Tibial nerve (tissue), 4 donors: ENCODE results near the gene NDUFAF2. TPM values are rescaled to one million over a fixed set of nuclear protein-coding genes. Genes with fewer than 3 reads are reported as not detected.

Experiments used
- DNase-seq, 2 donors: peaks; one replicate each; pipeline ENCODE4 v3.0.0-alpha.2; 2019; ENCODE audit warnings: low spot score in 2 of 2
- H3K27ac ChIP-seq, 4 donors: fragments of 200-600 bp; sonication (generic) in 3 of 4; one replicate each; pipeline ENCODE4 v1.5.1; 2017 to 2019; ENCODE audit warnings: mild to moderate bottlenecking in 1 of 4
- H3K27me3 ChIP-seq, 2 donors: fragments of 200-600 bp; sonication (generic) in 1 of 2; one replicate each; pipeline versions ENCODE4 v1.5.1 to v1.6.0; 2017 to 2019
- H3K36me3 ChIP-seq, 3 donors: fragments of 200-600 bp; sonication (generic); one replicate each; pipeline ENCODE4 v1.5.1; 2018 to 2019
- H3K4me1 ChIP-seq, 4 donors: fragments of 200-600 bp; sonication (generic) in 3 of 4; one replicate each; pipeline ENCODE4 v1.5.1; 2017 to 2019
- H3K4me3 ChIP-seq, 4 donors: fragments of 200-600 bp; sonication (generic) in 3 of 4; one replicate each; pipeline ENCODE4 v1.5.1; 2017 to 2019; ENCODE audit warnings: mild to moderate bottlenecking in 1 of 4, moderate library complexity in 1 of 4
- H3K9me3 ChIP-seq, 4 donors: fragments of 200-600 bp; sonication (generic) in 3 of 4; one replicate each; pipeline ENCODE4 v1.5.1; 2017 to 2019
- CTCF ChIP-seq, 5 experiments: fragments of 200-600 bp in 3 of 5; fragments of 450-650 bp in 2 of 5; sonication (generic) in 3 of 5; IDR thresholded peaks; one replicate each; pipeline ENCODE4 v1.5.1; 2016 to 2019; ENCODE audit warnings: antibody characterized with exemption in 5 of 5, mild to moderate bottlenecking in 3 of 5, moderate library complexity in 2 of 5
- EP300 ChIP-seq, 2 donors: sonication (generic); formaldehyde crosslinking; IDR thresholded peaks; one replicate each; pipeline ENCODE4 v1.6.1; 2017; ENCODE audit warnings: antibody characterized with exemption in 2 of 2, mild to moderate bottlenecking in 1 of 2
- POLR2A ChIP-seq, 2 donors: fragments of 450-650 bp; IDR thresholded peaks; one replicate each; pipeline ENCODE4 v1.6.1; 2017; ENCODE audit warnings: antibody characterized with exemption in 2 of 2, mild to moderate bottlenecking in 2 of 2, moderate library complexity in 2 of 2
- WGBS, 2 donors: methylation state at CpG; one replicate each; pipeline ENCODE4 v1.1.5; 2018; 5-methylcytosine and 5-hydroxymethylcytosine counted together
- total RNA-seq, 4 donors: library from RNA; depleted of rRNA; stranded (reverse); fragments of >200 nt; gene quantifications; one replicate each; pipeline ENCODE4 v1.1.0, GENCODE V29; 2016

NDUFAF2 gene
- total RNA-seq, 4 donors from 2014 or later = 16.2 to 46.5 (median 24.2) TPM

GRCh38 chr5:60989790-60990189 lies 44.8 kb downstream of the NDUFAF2 start:
- WGBS, 2 donors = 92 to 94% methylated on average over 4 of the region's 4 CpGs
- no peak for TF ChIP-seq EP300 (IDR thresholded peaks at IDR 0.05)
- TF ChIP-seq CTCF (IDR thresholded peaks at IDR 0.05) = no peak
- no peak for TF ChIP-seq POLR2A (IDR thresholded peaks at IDR 0.05)
- DNase-seq = no peak
- H3K4me1 ChIP-seq = no peaks in the 10 kb centered on the region
- no peaks in the 10 kb centered on the region for H3K27me3 ChIP-seq
- H3K4me3 ChIP-seq = no peak overlapping the region
- H3K9me3 ChIP-seq = peaks cover 0 to 21% (median 0%) of the 10 kb centered on the region in 4 donors
- H3K27ac ChIP-seq = no peak overlapping the region
- peaks cover 0 to 20% (median 0%) of the 10 kb centered on the region in 3 donors for H3K36me3 ChIP-seq

GRCh38 chr5:60992871-60993270 lies 47.9 kb downstream of the NDUFAF2 start:
- H3K4me1 ChIP-seq = no peaks in the 10 kb centered on the region
- H3K27me3 ChIP-seq = no peaks in the 10 kb centered on the region
- H3K9me3 ChIP-seq = peaks cover 0 to 21% (median 0%) of the 10 kb centered on the region in 4 donors
- WGBS, 2 donors = 88 to 100% methylated on average over 3 to 6 of the region's 6 CpGs
- H3K27ac ChIP-seq = no peak overlapping the region
- H3K36me3 ChIP-seq = peaks cover 0 to 26% (median 0%) of the 10 kb centered on the region in 3 donors
- DNase-seq = no peak
- H3K4me3 ChIP-seq = no peak overlapping the region
- no peak for TF ChIP-seq CTCF (IDR thresholded peaks at IDR 0.05)

- no peaks in the 10 kb centered on the region for H3K27me3 ChIP-seq
- H3K9me3 ChIP-seq = peaks cover 0 to 21% (median 0%) of the 10 kb centered on the region in 4 donors
- no peak overlapping the region for H3K4me3 ChIP-seq
- peaks cover 0 to 26% (median 0%) of the 10 kb centered on the region in 3 donors for H3K36me3 ChIP-seq
- no peak overlapping the region for H3K27ac ChIP-seq
- H3K4me1 ChIP-seq = no peaks in the 10 kb centered on the region
- DNase-seq = no peak
- TF ChIP-seq POLR2A (IDR thresholded peaks at IDR 0.05) (no peak), EP300 (IDR thresholded peaks at IDR 0.05) (no peak), CTCF (IDR thresholded peaks at IDR 0.05) (no peak)
- WGBS, 2 donors = 100% methylated on average over 2 of the region's 2 CpGs
Observed at GRCh38 chr5:60993425-60993824, 48.4 kb downstream of the NDUFAF2 start.

- 93 to 97% methylated on average over 9 to 11 of the region's 11 CpGs for WGBS, 2 donors
- TF ChIP-seq POLR2A (IDR thresholded peaks at IDR 0.05) (no peak), EP300 (IDR thresholded peaks at IDR 0.05) (no peak), CTCF (IDR thresholded peaks at IDR 0.05) (no peak)
- no peak for DNase-seq
- H3K4me1 ChIP-seq = no peaks in the 10 kb centered on the region
- no peaks in the 10 kb centered on the region for H3K27me3 ChIP-seq
- peaks cover 0 to 21% (median 0%) of the 10 kb centered on the region in 4 donors for H3K9me3 ChIP-seq
- no peak overlapping the region for H3K4me3 ChIP-seq
- peaks cover 0 to 26% (median 0%) of the 10 kb centered on the region in 3 donors for H3K36me3 ChIP-seq
- no peak overlapping the region for H3K27ac ChIP-seq
Observed at GRCh38 chr5:60993875-60994571, 49.0 kb downstream of the NDUFAF2 start.

- H3K27ac ChIP-seq = no peak overlapping the region
Observed at GRCh38 chr5:60996368-60996767, 51.4 kb downstream of the NDUFAF2 start.

More at GRCh38 chr5:60996368-60996767, 51.4 kb downstream of the NDUFAF2 start:
- no peak overlapping the region for H3K4me3 ChIP-seq
- H3K36me3 ChIP-seq = peaks cover 0 to 26% (median 0%) of the 10 kb centered on the region in 3 donors
- whole genome bisulfite sequencing, 2 donors = 71 to 90% methylated on average over 3 of the region's 3 CpGs
- no peaks in the 10 kb centered on the region for H3K27me3 ChIP-seq
- TF ChIP-seq POLR2A (IDR thresholded peaks at IDR 0.05) (no peak), EP300 (IDR thresholded peaks at IDR 0.05) (no peak), CTCF (IDR thresholded peaks at IDR 0.05) (no peak)
- H3K4me1 ChIP-seq = no peaks in the 10 kb centered on the region
- H3K9me3 ChIP-seq = peaks cover 0 to 11% (median 0%) of the 10 kb centered on the region in 4 donors
- DNase-seq = no peak
